Neuronal stem cell (in vitro differentiated cells): Measurements from ENCODE around the gene PCDHGA8.

Source experiments
- DNase-seq: peaks from one replicate; pipeline ENCODE4 v3.0.0-alpha.2; 2013; ENCODE audit warnings: low spot score
- H2AFZ ChIP-seq: one replicate; pipeline ENCODE4 v1.6.1; 2013; ENCODE audit warnings: mild to moderate bottlenecking, low read length, inconsistent platforms
- H2AK5ac ChIP-seq: 2 replicates; pipeline ENCODE4 v1.6.1; 2013; ENCODE audit warnings: low read depth, mild to moderate bottlenecking, inconsistent platforms, low read length, moderate library complexity, mixed read lengths
- H2BK120ac ChIP-seq: 2 replicates; pipeline ENCODE4 v1.6.1; 2013; ENCODE audit warnings: low read depth, mild to moderate bottlenecking, inconsistent platforms, low read length, moderate library complexity, mixed read lengths
- H2BK12ac ChIP-seq: one replicate; pipeline ENCODE4 v1.6.1; 2013; ENCODE audit warnings: low read length, inconsistent platforms
- H2BK15ac ChIP-seq: 2 replicates; pipeline ENCODE4 v1.6.1; 2013; ENCODE audit warnings: mild to moderate bottlenecking, low read length, inconsistent platforms, mixed read lengths
- H2BK5ac ChIP-seq: one replicate; pipeline ENCODE4 v1.6.1; 2013; ENCODE audit warnings: inconsistent platforms, mild to moderate bottlenecking, low read length, moderate library complexity
- H3K14ac ChIP-seq: one replicate; pipeline ENCODE4 v1.6.1; 2013; ENCODE audit warnings: low read length, inconsistent platforms
- H3K18ac ChIP-seq: 2 replicates; pipeline ENCODE4 v1.6.1; 2013; ENCODE audit warnings: low read length, inconsistent platforms
- H3K23ac ChIP-seq: 2 replicates; pipeline ENCODE4 v1.6.1; 2013; ENCODE audit warnings: low read depth, mild to moderate bottlenecking, mixed read lengths, low read length, inconsistent platforms; ENCODE audit not compliant: poor library complexity
- H3K27ac ChIP-seq: replicated peaks from 3 replicates; pipeline ENCODE4 v1.5.1; 2013; ENCODE audit warnings: low read length, inconsistent platforms
- H3K27me3 ChIP-seq, 3 experiments: 2 replicates each; pipeline ENCODE4 v1.6.1; 2013; ENCODE audit warnings: low read length in 3 of 3, mild to moderate bottlenecking in 2 of 3, inconsistent platforms in 1 of 3, low read depth in 1 of 3, mixed read lengths in 1 of 3, moderate library complexity in 1 of 3; ENCODE audit not compliant: control insufficient read depth in 3 of 3, insufficient read depth in 3 of 3
- H3K36me3 ChIP-seq, 2 donors: replicated peaks in 1 of 2; 2 replicates each; pipeline ENCODE4 v1.6.1; 2013; ENCODE audit warnings: low read length in 2 of 2; ENCODE audit not compliant: control insufficient read depth in 2 of 2, insufficient read depth in 2 of 2
- H3K4ac ChIP-seq: 2 replicates; pipeline ENCODE4 v1.6.1; 2013; ENCODE audit warnings: inconsistent platforms, mild to moderate bottlenecking, low read length, moderate library complexity
- H3K4me1 ChIP-seq, 2 donors: 1 replicate in 1 of 2; 2 replicates in 1 of 2; pipeline ENCODE4 v1.6.1; 2013; ENCODE audit warnings: low read length in 2 of 2, low read depth in 1 of 2; ENCODE audit not compliant: control insufficient read depth in 2 of 2, insufficient read depth in 1 of 2
- H3K4me2 ChIP-seq: one replicate; pipeline ENCODE4 v1.6.1; 2013; ENCODE audit warnings: mild to moderate bottlenecking, low read length, inconsistent platforms; ENCODE audit not compliant: insufficient read depth, poor library complexity, severe bottlenecking
- H3K4me3 ChIP-seq, 2 donors: 2 replicates each; pipeline ENCODE4 v1.5.1; 2013; ENCODE audit warnings: low read length in 2 of 2, mild to moderate bottlenecking in 2 of 2, inconsistent platforms in 1 of 2, moderate library complexity in 1 of 2
- H3K79me1 ChIP-seq: one replicate; pipeline ENCODE4 v1.6.1; 2013; ENCODE audit warnings: low read depth, mild to moderate bottlenecking, inconsistent platforms, low read length, moderate library complexity
- H3K9ac ChIP-seq: one replicate; pipeline ENCODE4 v1.6.1; 2013; ENCODE audit warnings: mild to moderate bottlenecking, low read depth, low read length, inconsistent platforms; ENCODE audit not compliant: poor library complexity
- H3K9me3 ChIP-seq, 2 donors: replicated peaks in 1 of 2; 2 replicates each; pipeline versions ENCODE3 to v1.6.1; 2013; ENCODE audit warnings: low read length in 2 of 2, mild to moderate bottlenecking in 2 of 2, inconsistent platforms in 1 of 2, low read depth in 1 of 2, mixed read lengths in 1 of 2, moderate library complexity in 1 of 2; ENCODE audit not compliant: control insufficient read depth in 2 of 2, insufficient read depth in 1 of 2
- H4K8ac ChIP-seq: one replicate; pipeline ENCODE4 v1.6.1; 2013; ENCODE audit warnings: low read depth, mild to moderate bottlenecking, inconsistent platforms, low read length, moderate library complexity
- H4K91ac ChIP-seq: one replicate; pipeline ENCODE4 v1.6.1; 2013; ENCODE audit warnings: low read length, low read depth, mild to moderate bottlenecking, inconsistent platforms; ENCODE audit not compliant: poor library complexity
- WGBS, 2 donors: extraction: QIAGEN DNeasy Blood & Tissue Kit; methylation state at CpG; one replicate each; pipeline ENCODE4 v1.1.7; 2013; ENCODE audit warnings: missing lambda C conversion rate in 2 of 2, mixed read lengths in 1 of 2; ENCODE audit not compliant: insufficient read length in 2 of 2, insufficient replicate concordance in 1 of 2; ENCODE audit errors: extremely low coverage in 2 of 2; 5-methylcytosine and 5-hydroxymethylcytosine counted together

The PCDHGA8 gene

DNA sequence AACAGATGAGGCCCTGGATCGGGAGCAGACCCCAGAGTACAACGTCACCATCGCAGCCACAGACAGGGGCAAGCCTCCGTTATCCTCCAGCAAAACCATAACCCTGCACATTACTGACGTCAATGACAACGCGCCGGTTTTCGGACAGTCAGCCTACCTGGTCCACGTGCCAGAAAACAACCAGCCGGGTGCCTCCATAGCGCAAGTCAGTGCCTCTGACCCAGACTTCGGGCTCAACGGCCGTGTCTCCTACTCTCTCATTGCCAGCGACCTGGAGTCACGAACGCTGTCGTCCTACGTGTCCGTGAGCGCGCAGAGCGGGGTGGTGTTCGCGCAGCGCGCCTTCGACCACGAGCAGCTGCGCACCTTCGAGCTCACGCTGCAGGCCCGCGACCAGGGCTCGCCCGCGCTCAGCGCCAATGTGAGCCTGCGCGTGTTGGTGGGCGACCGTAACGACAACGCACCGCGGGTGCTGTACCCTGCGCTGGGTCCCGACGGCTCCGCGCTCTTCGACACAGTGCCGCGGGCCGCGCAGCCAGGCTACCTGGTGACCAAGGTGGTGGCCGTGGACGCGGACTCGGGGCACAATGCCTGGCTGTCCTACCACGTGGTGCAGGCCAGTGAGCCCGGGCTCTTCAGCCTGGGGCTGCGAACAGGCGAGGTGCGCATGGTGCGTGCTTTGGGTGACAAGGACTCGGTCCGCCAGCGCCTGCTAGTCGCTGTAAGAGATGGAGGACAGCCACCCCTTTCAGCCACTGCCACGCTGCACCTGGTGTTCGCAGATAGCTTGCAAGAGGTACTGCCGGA, 26.8 kb downstream of the PCDHGA8 start:
- no peak for DNase-seq
- H4K8ac ChIP-seq = peak overlapping the region; percentile 92
- no peak overlapping the region for H2BK120ac ChIP-seq
- H3K9me3 ChIP-seq = peaks cover 57 to 97% of the 10 kb centered on the region in 2 donors
- H3K36me3 ChIP-seq = peaks cover 43 to 67% of the 10 kb centered on the region in 2 donors
- H2BK15ac ChIP-seq = no peak overlapping the region
- H4K91ac ChIP-seq = no peak overlapping the region
- peak overlapping the region; percentile 71 for H3K14ac ChIP-seq
- peak overlapping the region in 1 of 2 donors; percentile 57 for H3K4me3 ChIP-seq
- H3K4ac ChIP-seq = peak overlapping the region; percentile 37
- peaks cover 10% of the 10 kb centered on the region for H3K79me1 ChIP-seq
- H3K23ac ChIP-seq = peak overlapping the region; percentile 85
- H2AK5ac ChIP-seq = peak overlapping the region; percentile 56
- H2BK12ac ChIP-seq = peak overlapping the region; percentile 73
- WGBS, 2 donors = no CpG with 5 or more reads among the region's 74 CpGs
- no peak overlapping the region for H3K27ac ChIP-seq
- H3K4me2 ChIP-seq = no peak overlapping the region
- no peaks in the 10 kb centered on the region for H3K4me1 ChIP-seq
- H3K18ac ChIP-seq = peak overlapping the region; percentile 38
- no peaks in the 10 kb centered on the region for H3K27me3 ChIP-seq
- H2AFZ ChIP-seq = no peak overlapping the region
- no peak overlapping the region for H2BK5ac ChIP-seq
- no peak overlapping the region for H3K9ac ChIP-seq

DNA sequence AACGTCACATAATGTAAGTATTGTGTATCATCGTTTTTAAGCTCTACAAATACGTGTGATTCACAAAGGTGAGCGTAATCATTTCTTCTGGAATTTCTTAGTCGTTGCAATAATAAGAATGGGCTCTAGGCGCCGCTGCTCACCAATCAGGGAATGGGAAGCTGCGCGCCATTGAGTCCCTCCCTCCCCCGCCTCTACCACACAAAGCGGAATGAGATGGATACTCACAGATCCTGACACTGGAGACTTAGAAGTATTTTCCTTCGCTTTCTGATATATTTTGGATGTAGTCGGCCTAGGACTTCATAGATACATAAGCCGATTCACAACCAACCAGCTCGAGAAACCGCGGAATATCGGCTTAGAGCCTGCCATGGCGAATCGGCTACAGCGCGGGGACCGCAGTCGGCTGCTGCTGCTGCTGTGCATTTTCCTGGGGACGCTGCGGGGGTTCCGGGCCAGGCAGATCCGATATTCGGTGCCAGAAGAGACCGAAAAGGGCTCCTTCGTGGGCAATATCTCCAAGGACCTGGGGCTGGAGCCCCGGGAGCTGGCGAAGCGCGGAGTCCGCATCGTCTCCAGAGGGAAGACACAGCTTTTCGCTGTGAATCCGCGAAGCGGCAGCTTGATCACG, 28.5 kb downstream of the PCDHGA8 start, which contains the start of gene PCDHGA11:
TSS of gene PCDHGA11 (plus strand) at position 197 of the 634 bp plus-strand sequence. CDS start at position 374, 177 bp downstream.
- H3K4me3 ChIP-seq = peak within 1 kb of the TSS in 1 of 2 donors; percentile 56
- H3K9me3 ChIP-seq = peaks cover 50 to 99% of the 10 kb centered on the region in 2 donors
- H4K8ac ChIP-seq = no peak within 1 kb of the TSS
- H3K23ac ChIP-seq = no peak within 1 kb of the TSS
- no peak within 1 kb of the TSS for H3K27ac ChIP-seq
- no peak for DNase-seq
- no peak within 1 kb of the TSS for H3K4ac ChIP-seq
- peaks cover 38 to 75% of the 10 kb centered on the region in 2 donors for H3K36me3 ChIP-seq
- no peak within 1 kb of the TSS for H3K14ac ChIP-seq
- peaks cover 10% of the 10 kb centered on the region for H3K79me1 ChIP-seq
- no peak within 1 kb of the TSS for H2BK120ac ChIP-seq
- no peak within 1 kb of the TSS for H3K4me2 ChIP-seq
- no peaks in the 10 kb centered on the region for H3K4me1 ChIP-seq
- no peak within 1 kb of the TSS for H2BK12ac ChIP-seq
- WGBS, 2 donors = no CpG with 5 or more reads among the region's 42 CpGs
- H4K91ac ChIP-seq = no peak within 1 kb of the TSS
- H3K27me3 ChIP-seq = no peaks in the 10 kb centered on the region
- H2AFZ ChIP-seq = no peak within 1 kb of the TSS
- H3K18ac ChIP-seq = no peak within 1 kb of the TSS
- H2BK5ac ChIP-seq = no peak within 1 kb of the TSS
- no peak within 1 kb of the TSS for H2AK5ac ChIP-seq
- H2BK15ac ChIP-seq = no peak within 1 kb of the TSS
- H3K9ac ChIP-seq = no peak within 1 kb of the TSS

DNA sequence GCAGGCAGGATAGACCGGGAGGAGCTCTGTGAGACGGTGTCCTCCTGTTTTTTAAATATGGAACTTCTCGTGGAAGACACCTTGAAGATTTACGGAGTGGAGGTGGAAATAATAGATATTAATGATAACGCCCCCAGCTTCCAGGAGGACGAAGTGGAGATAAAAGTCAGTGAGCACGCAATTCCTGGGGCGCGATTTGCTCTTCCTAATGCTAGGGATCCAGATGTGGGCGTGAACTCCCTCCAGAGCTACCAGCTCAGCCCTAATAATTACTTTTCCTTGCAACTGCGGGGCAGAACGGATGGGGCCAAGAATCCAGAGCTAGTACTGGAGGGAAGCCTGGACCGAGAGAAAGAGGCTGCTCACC, 29.0 kb downstream of the PCDHGA8 start:
- no peak overlapping the region for H3K27ac ChIP-seq
- peaks cover 41 to 76% of the 10 kb centered on the region in 2 donors for H3K36me3 ChIP-seq
- no peak overlapping the region for H2BK12ac ChIP-seq
- H3K4me3 ChIP-seq = no peak overlapping the region
- peaks cover 10% of the 10 kb centered on the region for H3K79me1 ChIP-seq
- H3K27me3 ChIP-seq = no peaks in the 10 kb centered on the region
- no peak for DNase-seq
- no CpG with 5 or more reads among the region's 13 CpGs for WGBS, 2 donors
- H2BK120ac ChIP-seq = no peak overlapping the region
- no peak overlapping the region for H3K4ac ChIP-seq
- no peak overlapping the region for H3K14ac ChIP-seq
- peaks cover 55 to 99% of the 10 kb centered on the region in 2 donors for H3K9me3 ChIP-seq
- H4K8ac ChIP-seq = no peak overlapping the region
- H3K9ac ChIP-seq = no peak overlapping the region
- no peak overlapping the region for H3K18ac ChIP-seq
- H3K23ac ChIP-seq = no peak overlapping the region
- no peak overlapping the region for H4K91ac ChIP-seq
- no peaks in the 10 kb centered on the region for H3K4me1 ChIP-seq
- H3K4me2 ChIP-seq = no peak overlapping the region
- no peak overlapping the region for H2BK15ac ChIP-seq
- no peak overlapping the region for H2AFZ ChIP-seq
- no peak overlapping the region for H2AK5ac ChIP-seq
- no peak overlapping the region for H2BK5ac ChIP-seq

DNA sequence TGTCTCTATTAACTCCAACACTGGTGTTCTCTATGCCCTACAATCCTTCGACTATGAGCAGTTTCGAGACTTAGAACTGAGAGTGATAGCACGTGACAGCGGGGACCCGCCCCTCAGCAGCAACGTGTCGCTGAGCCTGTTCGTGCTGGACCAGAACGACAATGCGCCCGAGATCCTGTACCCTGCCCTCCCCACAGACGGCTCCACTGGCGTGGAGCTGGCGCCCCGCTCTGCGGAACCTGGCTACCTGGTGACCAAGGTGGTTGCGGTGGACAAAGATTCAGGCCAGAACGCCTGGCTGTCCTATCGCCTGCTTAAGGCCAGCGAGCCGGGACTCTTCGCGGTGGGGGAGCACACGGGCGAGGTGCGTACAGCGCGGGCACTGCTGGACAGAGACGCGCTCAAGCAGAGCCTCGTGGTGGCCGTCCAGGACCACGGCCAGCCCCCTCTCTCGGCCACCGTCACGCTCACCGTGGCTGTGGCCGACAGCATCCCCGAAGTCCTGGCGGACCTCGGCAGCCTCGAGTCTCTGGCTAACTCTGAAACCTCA, 30.4 kb downstream of the PCDHGA8 start:
- no peak for DNase-seq
- Histone ChIP-seq H2BK120ac (peak overlapping the region; percentile 16), H3K36me3 (peaks cover 50 to 81% of the 10 kb centered on the region in 2 donors), H3K27me3 (no peaks in the 10 kb centered on the region), H3K4ac (no peak overlapping the region), H3K4me3 (no peak overlapping the region), H3K79me1 (peaks cover 12% of the 10 kb centered on the region), H2BK5ac (no peak overlapping the region), H2AK5ac (no peak overlapping the region), H3K4me2 (no peak overlapping the region), H2BK15ac (no peak overlapping the region), H3K23ac (peak overlapping the region; percentile 25), H2BK12ac (no peak overlapping the region), H3K18ac (no peak overlapping the region), H2AFZ (no peak overlapping the region), H3K4me1 (no peaks in the 10 kb centered on the region), H3K27ac (no peak overlapping the region), H4K91ac (no peak overlapping the region), H3K9ac (no peak overlapping the region), H4K8ac (no peak overlapping the region), H3K9me3 (peaks cover 69 to 100% of the 10 kb centered on the region in 2 donors), H3K14ac (no peak overlapping the region)
- WGBS, 2 donors = no CpG with 5 or more reads among the region's 42 CpGs
